K562 (cell line): Measurements from ENCODE around the gene TRA2B. TPM values are rescaled to one million over a fixed set of nuclear protein-coding genes. Genes with fewer than 3 reads are reported as not detected.

Experiments
- ATAC-seq: fragments of 200-7000 bp; cut with Tn5 transposase; 3 replicates; pipeline ENCODE4 v1.9.1; 2020; ENCODE audit warnings: moderate library complexity
- BruUV-seq: library from RNA; stranded (reverse); fragments of 400-500 nt; replicated peaks from 2 replicates; lab custom pipeline; 2021; lab: Mats Ljungman, UMichigan
- CTCF ChIA-PET: fragments of 300-600 bp; formaldehyde crosslinking; extraction: SDS; loops from one replicate; lab custom pipeline; 2021; ENCODE audit warnings: low intra/inter-chr PET ratio; lab: Yijun Ruan, JAX
- POLR2A ChIA-PET: fragments of 300-600, 350-650 bp; sonication (Branson Sonifier 250); formaldehyde crosslinking; extraction: SDS; loops from one replicate; lab custom pipeline; 2021; ENCODE audit warnings: antibody characterized with exemption, inconsistent platforms; lab: Yijun Ruan, JAX
- DNase-seq, 4 experiments: peaks; one replicate each; pipeline versions ENCODE4 v3.0.0 to v3.0.0-alpha.2; 2011 to 2018; ENCODE audit warnings: low spot score in 3 of 4, mixed read lengths in 3 of 4; ENCODE audit errors: extremely low read depth in 1 of 4
- FAIRE-seq: peaks from 2 replicates; lab custom pipeline; 2011; peaks lifted over from hg19 to GRCh38; lab: Jason Lieb, UNC
- H2AFZ ChIP-seq: 2 replicates; pipeline ENCODE4 v1.6.0; 2011; ENCODE audit warnings: low read depth, low read length, control low read depth, inconsistent platforms
- H3K27ac ChIP-seq: fragments of 200-600 bp; 3 replicates; pipeline ENCODE4 v1.8.0; 2011; ENCODE audit warnings: low read depth, mild to moderate bottlenecking, control low read depth, inconsistent platforms, low read length, moderate library complexity, mixed read lengths; ENCODE audit errors: extremely low read depth
- H3K27me3 ChIP-seq, 2 experiments: fragments of 300-600 bp in 1 of 2; 2 replicates in 1 of 2; 3 replicates in 1 of 2; pipeline versions ENCODE4 v1.6.0 to v1.8.0; 2011; ENCODE audit warnings: inconsistent platforms in 2 of 2, low read length in 2 of 2, mild to moderate bottlenecking in 1 of 2, mixed read lengths in 1 of 2, moderate library complexity in 1 of 2; ENCODE audit not compliant: control insufficient read depth in 2 of 2, insufficient read depth in 2 of 2
- H3K36me3 ChIP-seq: fragments of 300-600 bp; 3 replicates; pipeline ENCODE4 v1.8.0; 2011; ENCODE audit warnings: mild to moderate bottlenecking, low read length, inconsistent platforms; ENCODE audit not compliant: control insufficient read depth, insufficient read depth
- H3K4me1 ChIP-seq, 2 experiments: fragments of 200-600 bp in 1 of 2; replicated peaks in 1 of 2; 2 replicates in 1 of 2; 3 replicates in 1 of 2; pipeline versions ENCODE4 v1.5.1 to v1.8.0; 2011; ENCODE audit warnings: inconsistent platforms in 2 of 2, low read length in 2 of 2, mild to moderate bottlenecking in 1 of 2, mixed read lengths in 1 of 2, moderate library complexity in 1 of 2; ENCODE audit not compliant: control insufficient read depth in 2 of 2, insufficient read depth in 2 of 2
- H3K4me2 ChIP-seq: 2 replicates; pipeline ENCODE4 v1.6.1; 2011; ENCODE audit warnings: low read length, control low read depth, inconsistent platforms, mixed read lengths; ENCODE audit not compliant: insufficient read depth
- H3K4me3 ChIP-seq: fragments of 200-600 bp; sonication (generic), shearing (Covaris generic); 2 replicates; pipeline ENCODE4 v1.5.1; 2016; ENCODE audit warnings: control low read depth, inconsistent platforms
- H3K79me2 ChIP-seq: fragments of 200-600 bp; 3 replicates; pipeline ENCODE4 v1.8.0; 2011; ENCODE audit warnings: low read length, inconsistent platforms; ENCODE audit not compliant: control insufficient read depth, insufficient read depth
- H3K9ac ChIP-seq, 2 experiments: 2 replicates each; pipeline versions ENCODE4 v1.6.0 to v1.6.1; 2011; ENCODE audit warnings: low read depth in 2 of 2, low read length in 2 of 2, control low read depth in 1 of 2, inconsistent platforms in 1 of 2, mild to moderate bottlenecking in 1 of 2, mixed read lengths in 1 of 2; ENCODE audit not compliant: insufficient read depth in 1 of 2
- H3K9me1 ChIP-seq: one replicate; pipeline ENCODE4 v1.6.0; 2011; ENCODE audit warnings: inconsistent platforms, mild to moderate bottlenecking, low read length, moderate library complexity; ENCODE audit not compliant: control insufficient read depth, insufficient read depth
- H3K9me3 ChIP-seq: replicated peaks from 2 replicates; pipeline ENCODE4 v1.5.1; 2011; ENCODE audit warnings: low read depth, low read length, inconsistent platforms; ENCODE audit not compliant: control insufficient read depth, insufficient read depth
- H4K20me1 ChIP-seq: replicated peaks from 2 replicates; pipeline ENCODE4 v1.6.1; 2011; ENCODE audit warnings: low read length, inconsistent platforms, mixed read lengths; ENCODE audit not compliant: control insufficient read depth, insufficient read depth
- AFF4 ChIP-seq: sonication (generic); formaldehyde crosslinking; IDR thresholded peaks from 2 replicates; pipeline ENCODE4 v1.8.0; 2023; ENCODE audit warnings: mild to moderate bottlenecking, missing genetic modification reagents
- BRF1 ChIP-seq: IDR thresholded peaks from 3 replicates; pipeline ENCODE4 v1.6.1; 2011; ENCODE audit warnings: borderline replicate concordance, mild to moderate bottlenecking; ENCODE audit not compliant: insufficient read length; ENCODE audit errors: extremely low read depth
- HNRNPK ChIP-seq: fragments of 200-400 bp; formaldehyde crosslinking; IDR thresholded peaks from one replicate; pipeline ENCODE4 v1.6.1; 2018; ENCODE audit warnings: mild to moderate bottlenecking, low read depth, low read length; ENCODE audit not compliant: poor library complexity, severe bottlenecking
- HNRNPL ChIP-seq: fragments of 200-400 bp; formaldehyde crosslinking; IDR thresholded peaks from 2 replicates; pipeline ENCODE4 v1.6.1; 2017; ENCODE audit warnings: low read depth, mild to moderate bottlenecking, low read length
- PBX2 ChIP-seq, 2 experiments: IDR thresholded peaks in 1 of 2; conservative IDR thresholded peaks in 1 of 2; 2 replicates each; pipeline ENCODE4 v1.6.1; 2016; ENCODE audit warnings: low read depth in 2 of 2, mild to moderate bottlenecking in 1 of 2, missing compliant biosample characterization in 1 of 2, missing genetic modification characterization in 1 of 2, moderate library complexity in 1 of 2
- PKNOX1 ChIP-seq: fragments of 450-650 bp; IDR thresholded peaks from 2 replicates; pipeline ENCODE4 v1.6.1; 2016
- TARDBP ChIP-seq: fragments of 450-650 bp; IDR thresholded peaks from 2 replicates; pipeline ENCODE4 v1.6.1; 2016
- TBL1XR1 ChIP-seq, 2 experiments: IDR thresholded peaks; 2 replicates each; pipeline ENCODE4 v1.6.1; 2012; ENCODE audit warnings: improper control_type of control experiment in 2 of 2, low read length in 2 of 2, mild to moderate bottlenecking in 1 of 2
- TCF7L2 ChIP-seq: fragments of 150-350 bp; IDR thresholded peaks from 2 replicates; pipeline ENCODE4 v1.6.1; 2016; ENCODE audit warnings: low read depth, mild to moderate bottlenecking, low read length, moderate library complexity
- in situ Hi-C: fragments of 300-500 bp; cut with MboI; formaldehyde crosslinking; loops from 4 replicates; pipeline ENCODE4 v1.15.0; 2018; ENCODE audit warnings: inconsistent platforms, mixed read lengths
- intact Hi-C: fragments of 100-400 bp; cut with micrococcal nuclease; formaldehyde crosslinking; loops from 2 replicates; pipeline ENCODE4 v1.14.2; 2022
- polyA plus RNA-seq, 8 experiments: library from polyadenylated mRNA; depleted of rRNA in 4 of 8; stranded (reverse) in 5 of 8; unstranded in 3 of 8; fragments of >200 nt; fragmentation: Nextera tagmentation in 2 of 8; fragmentation: Illumina TruSeq in 1 of 8; extraction: Ambion mirVana in 2 of 8; extraction: Trizol in 1 of 8; gene quantifications; 2 replicates each; pipeline versions ENCODE4 v1.2.1 to v1.2.3, GENCODE V29; 2011 to 2014; ENCODE audit warnings: inconsistent platforms in 1 of 8, missing spikeins in 1 of 8
- total RNA-seq, 7 experiments: library from RNA; depleted of rRNA in 6 of 7; stranded (reverse); fragments of >200 nt in 6 of 7; fragmentation: Illumina TruSeq in 2 of 7; extraction: Trizol in 2 of 7; gene quantifications; 2 replicates each; pipeline versions ENCODE4 v1.2.1 to v1.2.3, GENCODE V29; 2011 to 2021; ENCODE audit warnings: low replicate concordance in 1 of 7
- TF ChIP-seq, protein P1 (sequence below): fragments of 450-650 bp; formaldehyde crosslinking; conservative IDR thresholded peaks from 2 replicates; pipeline ENCODE4 v1.4.0; 2022; ENCODE audit warnings: mild to moderate bottlenecking, missing genetic modification characterization

The TRA2B gene
- total and polyA plus RNA-seq, 9 of the 15 experiments (the other 6 are each of a cell fraction or from before 2014, with no cell fraction given), result 105 to 411 (median 278) TPM

DNA sequence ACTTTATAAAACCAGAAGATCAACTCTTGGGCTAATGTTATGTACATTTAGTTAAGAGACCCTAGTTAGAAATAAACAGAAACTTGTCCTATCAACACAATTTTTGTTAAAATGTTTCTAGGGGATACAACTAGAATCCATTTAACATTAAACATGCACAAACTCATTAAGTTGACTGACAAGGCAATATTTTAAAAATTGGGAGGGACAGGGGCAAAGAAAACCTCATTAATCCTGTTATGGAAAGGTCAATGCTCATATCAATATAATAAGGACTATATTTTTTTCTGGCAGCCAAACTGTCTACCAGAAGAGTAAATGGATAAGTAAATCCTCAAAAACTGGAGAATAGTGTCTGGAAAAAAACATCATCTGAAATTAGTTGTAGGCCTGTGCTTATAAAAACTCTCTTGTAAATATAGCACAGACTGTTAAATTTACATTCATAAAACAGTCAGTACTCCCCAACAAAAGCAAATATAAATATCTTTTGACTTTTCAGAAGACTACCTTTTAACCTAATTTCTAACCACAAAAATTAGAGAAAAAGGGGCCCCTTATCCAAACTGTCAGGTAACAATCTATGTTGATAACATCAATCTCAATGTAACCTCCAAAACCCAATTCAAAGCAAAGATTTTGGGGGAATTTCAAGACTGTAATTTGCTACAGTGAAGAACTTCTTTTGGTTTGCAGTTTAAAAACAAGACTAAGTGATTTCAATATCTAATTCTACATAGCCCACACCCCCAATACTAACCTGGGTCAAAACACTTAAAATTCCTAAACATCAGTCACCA is 4.2 kb downstream of the TRA2B start:
- Histone ChIP-seq H3K9me1 (peaks cover 3% of the 10 kb centered on the region), H4K20me1 (peaks cover 90% of the 10 kb centered on the region), H3K79me2 (peaks cover 93% of the 10 kb centered on the region), H3K4me3 (peak overlapping the region; percentile 99), H3K9ac (peak overlapping the region in 1 of 2 experiments; percentile 100; a peak in 3 of 4 replicates), H2AFZ (no peak overlapping the region), H3K9me3 (no peaks in the 10 kb centered on the region; the same call in 1 of the 2 replicates), H3K4me1 (peaks cover 3 to 50% of the 10 kb centered on the region in 2 experiments; a peak in 4 of 5 replicates), H3K36me3 (peaks cover 84% of the 10 kb centered on the region), H3K27me3 (no peaks in the 10 kb centered on the region), H3K27ac (no peak overlapping the region; the same call in 2 of the 3 replicates), H3K4me2 (peak overlapping the region; percentile 100)
- FAIRE-seq (no peak), DNase-seq (no peak), ATAC-seq (no peak)
- BruUV-seq, result no TSS peak
- POLR2A ChIA-PET, result interaction anchor here (0.6 to 5.2 kb wide), 11 partner anchors 10 to 273 kb away, joined by 3 to 64 read pairs (median 6); no protein-coding TSS in a partner anchor
- CTCF ChIA-PET, result no interaction called here
- in situ Hi-C loops, result no loop called here
- intact Hi-C loops, result loop anchor here (2.0 kb wide), 1 partner anchor 111 kb away; no protein-coding TSS in a partner anchor
- TF ChIP-seq AFF4 (CRISPR knock-in tag) (0 out of 2 replicates have a peak, but pooled peaks have one; percentile 9), PKNOX1 (peak; percentile 54; the same call in 1 of the 2 replicates), PBX2 (CRISPR knock-in tag; IDR thresholded peaks at IDR 0.05; ENCODE audit: low read depth) (no peak), PBX2 (tag; conservative IDR thresholded peaks at IDR 0.05; ENCODE audit: low read depth) (peak; percentile 51; the same call in 1 of the 2 replicates), TBL1XR1 (IDR thresholded peaks at IDR 0.05; ENCODE audit: low read length in 2 of 2) (0 out of 4 replicates have a peak, but pooled peaks of 1 of the 2 experiments have one; percentile 38), HNRNPK (no peak), BRF1 (no peak), TARDBP (no peak), HNRNPL (0 out of 2 replicates have a peak, but pooled peaks have one; percentile 25), TCF7L2 (no peak)
- TF ChIP-seq, protein P1, sequence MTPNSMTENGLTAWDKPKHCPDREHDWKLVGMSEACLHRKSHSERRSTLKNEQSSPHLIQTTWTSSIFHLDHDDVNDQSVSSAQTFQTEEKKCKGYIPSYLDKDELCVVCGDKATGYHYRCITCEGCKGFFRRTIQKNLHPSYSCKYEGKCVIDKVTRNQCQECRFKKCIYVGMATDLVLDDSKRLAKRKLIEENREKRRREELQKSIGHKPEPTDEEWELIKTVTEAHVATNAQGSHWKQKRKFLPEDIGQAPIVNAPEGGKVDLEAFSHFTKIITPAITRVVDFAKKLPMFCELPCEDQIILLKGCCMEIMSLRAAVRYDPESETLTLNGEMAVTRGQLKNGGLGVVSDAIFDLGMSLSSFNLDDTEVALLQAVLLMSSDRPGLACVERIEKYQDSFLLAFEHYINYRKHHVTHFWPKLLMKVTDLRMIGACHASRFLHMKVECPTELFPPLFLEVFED, result no peak
